Measurements from ENCODE around the gene ARL8A.
"Not testable (repeated sequence)": the region's sequence is repeated elsewhere in the genome, so short reads cannot be mapped to it uniquely, and the experiment has no call there.

Gene ARL8A

DNA sequence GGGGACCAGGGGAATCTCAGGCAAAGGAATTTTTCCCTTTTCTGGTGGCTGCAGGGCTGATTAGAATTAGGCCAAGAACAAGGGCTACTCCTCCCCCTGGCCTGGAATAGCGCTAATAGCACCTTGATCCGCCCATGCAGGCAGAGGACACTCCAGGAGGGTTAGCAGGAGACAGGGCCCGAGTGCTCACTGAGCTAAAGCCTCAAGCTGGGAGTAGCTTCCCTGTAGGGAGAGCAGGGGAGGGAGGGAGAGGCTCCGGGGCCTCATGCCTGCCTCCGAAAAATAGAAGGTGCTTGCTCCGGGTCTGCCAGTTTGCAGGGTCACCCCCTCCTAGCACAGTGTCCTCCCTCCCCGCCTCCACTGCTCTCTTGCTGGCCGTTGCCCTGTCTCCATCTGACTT, 12.1 kb upstream of the ARL8A start:
- DNase-seq = no peak

DNA sequence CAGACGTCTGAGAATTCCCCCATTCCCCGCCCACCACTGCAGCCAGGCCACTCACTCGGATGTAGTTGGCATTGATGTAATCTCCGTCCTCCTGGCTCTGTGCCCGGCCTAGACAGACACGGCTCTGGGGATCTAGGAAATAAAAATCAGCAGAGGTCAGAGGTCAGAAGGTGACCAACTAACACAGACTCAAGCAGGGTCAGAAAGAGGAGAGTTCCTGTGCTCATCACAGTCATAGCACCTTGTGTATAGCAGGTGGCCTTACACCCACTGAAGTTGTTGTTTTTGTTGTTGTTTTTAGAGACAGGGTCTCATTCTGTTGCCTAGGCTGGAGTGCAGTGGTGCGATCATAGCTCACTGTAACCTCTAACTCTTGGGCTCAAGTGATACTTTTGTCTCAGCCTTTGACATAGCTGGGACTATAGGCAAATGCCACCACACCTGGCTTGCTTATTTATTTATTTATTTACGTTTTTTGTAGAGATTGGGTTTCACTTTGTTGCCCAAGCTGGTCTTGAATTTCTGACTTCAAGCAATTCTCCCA, 11.0 kb upstream of the ARL8A start:
- DNase-seq = no peak

GRCh38 chr1:202154766-202155477, 10.4 kb upstream of the ARL8A start:
- DNase-seq = peak; percentile 23 to 59

GRCh38 chr1:202154148-202154765, 9.7 kb upstream of the ARL8A start:
- no peak for DNase-seq

- no peak for DNase-seq
These were observed 8.7 kb upstream of the ARL8A start for GRCh38 chr1:202153284-202153683.

DNA sequence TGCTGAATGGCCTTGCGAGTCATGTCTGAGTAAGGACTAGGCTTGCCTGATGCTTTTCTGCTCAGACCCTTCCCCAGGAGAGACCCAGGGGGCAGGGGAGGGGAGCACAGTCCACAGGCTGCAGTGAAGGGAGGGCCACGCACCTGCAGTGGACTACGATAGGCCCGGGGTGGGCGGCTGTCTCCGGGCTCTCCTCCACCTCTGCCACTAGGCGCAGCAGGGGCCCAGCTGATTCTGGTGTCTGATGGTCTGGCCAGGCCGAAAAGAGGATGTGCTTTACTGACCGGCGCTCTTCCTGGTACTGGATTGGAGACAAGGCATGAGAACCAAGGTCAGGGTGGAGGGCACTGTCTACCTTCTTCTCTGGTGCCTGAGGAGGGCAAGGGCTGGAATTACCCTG, 7.9 kb upstream of the ARL8A start:
- DNase-seq = no peak

- no peak for DNase-seq
These were observed 6.5 kb upstream of the ARL8A start for GRCh38 chr1:202151045-202151444.

GRCh38 chr1:202150602-202151001, 6.1 kb upstream of the ARL8A start:
- DNase-seq = no peak

- no peak for DNase-seq
These were observed 5.7 kb upstream of the ARL8A start for GRCh38 chr1:202150187-202150586.

DNA sequence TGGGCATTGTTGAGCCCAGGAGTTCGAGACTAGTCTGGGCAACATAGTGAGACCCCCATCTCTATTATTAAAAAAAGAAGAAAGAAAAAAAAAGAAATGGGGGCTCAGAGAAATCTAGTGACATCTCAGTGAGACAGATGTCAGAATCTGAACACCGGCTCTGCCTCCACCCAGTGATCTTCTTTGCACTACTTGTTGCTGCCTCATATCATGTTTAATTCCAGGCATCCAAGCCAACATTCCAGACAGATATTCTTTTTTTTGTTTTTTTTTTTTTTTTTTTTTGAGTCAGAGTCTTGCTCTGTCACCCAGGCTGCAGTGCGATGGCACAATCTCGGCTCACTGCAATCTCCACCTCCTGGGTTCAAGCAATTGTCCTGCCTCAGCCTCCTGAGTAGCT, 5.0 kb upstream of the ARL8A start:
- no peak for DNase-seq

DNA sequence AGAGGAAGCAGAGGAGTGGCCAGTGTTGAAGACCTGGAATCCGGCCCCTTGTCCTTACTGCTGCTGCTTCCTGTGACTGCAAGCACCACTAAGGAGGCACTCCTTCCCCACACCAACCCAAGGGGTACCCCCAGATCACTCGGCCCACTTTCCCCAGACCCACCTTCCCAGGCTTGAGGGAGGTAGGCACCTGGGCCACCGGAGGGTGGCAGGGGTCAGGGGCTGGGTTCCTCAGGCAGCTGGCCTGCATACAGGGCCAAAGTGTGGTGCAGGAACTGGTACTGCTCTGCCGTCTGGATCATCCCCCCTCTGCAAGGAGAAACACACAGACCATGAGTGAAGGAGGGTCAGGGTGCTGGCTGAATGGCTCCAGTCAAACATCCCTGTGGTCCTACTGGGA, 3.9 kb upstream of the ARL8A start:
- no peak for DNase-seq

- DNase-seq = no peak
These were observed 2.5 kb upstream of the ARL8A start for GRCh38 chr1:202146993-202147392.

GRCh38 chr1:202146279-202146678, 1.7 kb upstream of the ARL8A start:
- DNase-seq = no peak

- not testable (repeated sequence) for DNase-seq
These were observed 1.2 kb upstream of the ARL8A start for GRCh38 chr1:202145744-202146140.

DNA sequence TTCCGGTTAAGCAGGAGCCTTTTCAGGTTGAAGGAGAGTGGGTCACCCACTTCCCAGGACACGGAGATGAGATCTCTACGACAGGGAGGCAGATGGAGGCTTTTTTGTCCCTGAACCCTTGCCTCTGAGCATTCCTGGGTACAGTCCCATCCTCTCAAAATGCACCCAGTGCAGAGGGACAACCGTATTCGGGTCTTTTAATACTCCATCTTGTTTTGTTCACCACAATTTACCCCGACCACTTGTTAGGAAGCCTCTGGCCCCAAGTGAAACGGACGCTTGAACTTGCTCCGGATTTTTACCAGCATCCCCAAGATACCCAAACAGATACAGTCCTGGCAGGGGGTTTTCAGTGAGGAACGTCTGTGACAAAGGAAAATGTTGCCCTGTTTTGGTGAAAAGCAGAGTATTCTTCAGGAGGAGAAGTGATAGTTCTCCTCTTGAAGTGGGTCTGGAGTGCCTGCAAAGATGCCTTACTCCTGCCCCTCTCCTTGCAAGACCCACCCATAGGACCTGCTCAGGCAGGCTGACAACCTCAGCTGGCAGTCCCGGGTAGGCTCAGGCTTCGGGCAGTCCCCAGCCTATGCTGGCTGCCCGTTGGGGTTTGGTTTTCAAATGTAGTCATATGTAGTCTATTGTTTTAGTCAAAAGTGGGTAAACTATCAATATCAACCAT, 669 bp upstream of the ARL8A start:
- DNase-seq = no peak

- DNase-seq = peak; percentile 28 to 33
These were observed 652 bp downstream of the ARL8A start for GRCh38 chr1:202143768-202144401.

DNA sequence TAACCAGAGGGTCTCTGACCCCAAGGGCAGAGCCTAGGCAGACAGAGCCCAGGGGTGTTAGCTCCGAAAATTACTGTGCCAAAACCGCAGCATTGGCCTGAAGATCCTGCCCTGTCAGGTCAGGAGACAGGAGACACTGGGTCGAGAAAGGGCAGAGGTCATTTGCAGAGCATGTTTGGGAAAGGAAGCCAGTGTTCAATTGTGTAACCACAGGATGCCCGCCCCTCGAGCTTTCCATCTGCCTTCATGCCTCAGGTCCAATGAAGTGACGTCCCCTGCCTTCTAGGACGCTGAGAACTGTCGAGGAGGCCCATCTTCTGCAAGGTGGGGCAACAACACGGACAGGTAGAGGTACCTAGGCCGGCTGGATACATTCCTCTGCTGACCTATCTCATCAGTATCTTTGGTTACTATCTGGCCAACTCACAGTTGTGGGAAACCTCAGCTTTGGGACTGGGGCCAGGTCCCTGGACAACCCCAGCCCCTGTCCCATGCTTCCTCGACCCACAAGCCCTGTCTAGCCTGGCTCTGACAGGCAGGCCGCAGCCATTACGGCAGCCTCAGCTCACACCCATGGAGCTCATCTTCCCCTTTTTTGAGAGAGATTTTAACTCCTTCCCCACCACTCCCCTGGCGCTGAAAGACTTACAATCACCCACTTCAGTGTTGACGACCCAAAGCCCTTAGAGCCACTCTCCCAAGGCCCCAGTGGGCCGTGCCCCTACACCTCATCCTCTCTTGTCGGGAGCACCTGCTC, 1.3 kb downstream of the ARL8A start:
- no peak for DNase-seq

- not testable (repeated sequence) for DNase-seq
These were observed 3.1 kb downstream of the ARL8A start for GRCh38 chr1:202141468-202141867.

- DNase-seq = no peak
These were observed 3.7 kb downstream of the ARL8A start for GRCh38 chr1:202140833-202141232.

- DNase-seq = peak; percentile 72 to 75
These were observed 9.3 kb downstream of the ARL8A start for GRCh38 chr1:202135221-202135721.

DNA sequence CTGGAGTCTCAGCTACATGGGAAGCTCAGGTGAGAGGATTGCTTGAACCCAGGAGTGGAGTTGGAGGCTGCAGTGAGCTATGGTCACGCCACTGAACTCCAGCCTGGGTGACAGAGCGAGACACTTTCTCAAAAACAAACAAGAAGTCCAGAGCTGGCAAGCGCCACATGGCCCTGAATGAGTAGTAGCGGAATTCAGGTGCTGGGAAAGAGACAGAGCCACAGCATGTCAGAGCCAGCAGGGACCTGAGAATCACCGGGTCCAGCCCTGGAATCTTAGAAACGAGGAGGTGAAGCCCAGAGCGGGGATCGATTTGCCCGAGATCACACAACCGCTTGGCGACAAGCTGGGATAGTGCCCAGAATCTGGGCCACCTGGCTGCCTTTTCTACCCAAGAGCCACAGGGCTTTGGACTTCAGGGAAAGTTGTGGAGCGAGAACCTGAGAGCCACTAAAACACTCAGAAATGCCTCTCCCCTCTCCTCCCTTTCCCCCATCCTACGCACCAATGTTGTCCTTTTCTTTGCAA, 9.8 kb downstream of the ARL8A start:
- DNase-seq = no peak

- no peak for DNase-seq
These were observed 10.5 kb downstream of the ARL8A start for GRCh38 chr1:202133989-202134388.
